Stimulated activated CD8-positive, alpha-beta memory T cell treated with anti-CD3 and anti-CD28 coated beads, Interleukin-15, amount 100 ng/mL, for 4 hours (primary cell): ENCODE data around the gene SLC9A4.

Experiments used
- DNase-seq, 2 donors: peaks; one replicate each; pipeline ENCODE4 v3.0.0-alpha.2; 2020; ENCODE audit warnings: low read depth in 2 of 2

Gene SLC9A4

GRCh38 chr2:102473020-102473419 lies at the start of gene SLC9A4:
Gene SLC9A4 (plus strand): TSS chr2:102473226. CDS start chr2:102473760, 534 bp downstream.
- peak in 1 of 2 donors; percentile 5 for DNase-seq

GRCh38 chr2:102423368-102423767 lies 49.7 kb upstream of the SLC9A4 start:
- DNase-seq, result no peak

GRCh38 chr2:102424754-102425153 lies 48.3 kb upstream of the SLC9A4 start:
- DNase-seq, result no peak

- DNase-seq, result no peak
These were observed 47.4 kb upstream of the SLC9A4 start for GRCh38 chr2:102425441-102426132.

- no peak for DNase-seq
These were observed 45.8 kb upstream of the SLC9A4 start for GRCh38 chr2:102427249-102427648.

GRCh38 chr2:102428573-102428972 lies 44.5 kb upstream of the SLC9A4 start:
- no peak for DNase-seq

GRCh38 chr2:102432386-102432785 lies 40.6 kb upstream of the SLC9A4 start:
- no peak for DNase-seq

- no peak for DNase-seq
These were observed 38.9 kb upstream of the SLC9A4 start for GRCh38 chr2:102433973-102434654.

- DNase-seq, result no peak
These were observed 38.2 kb upstream of the SLC9A4 start for GRCh38 chr2:102434655-102435381.

GRCh38 chr2:102435741-102436140 lies 37.3 kb upstream of the SLC9A4 start:
- no peak for DNase-seq

GRCh38 chr2:102436323-102436722 lies 36.7 kb upstream of the SLC9A4 start:
- DNase-seq, result no peak

GRCh38 chr2:102437122-102437521 lies 35.9 kb upstream of the SLC9A4 start:
- DNase-seq, result no peak

- DNase-seq, result no peak
These were observed 34.9 kb upstream of the SLC9A4 start for GRCh38 chr2:102438111-102438510.

GRCh38 chr2:102438578-102438977 lies 34.4 kb upstream of the SLC9A4 start:
- DNase-seq, result no peak

- DNase-seq, result no peak
These were observed 33.8 kb upstream of the SLC9A4 start for GRCh38 chr2:102439065-102439695.

- no peak for DNase-seq
These were observed 29.8 kb upstream of the SLC9A4 start for GRCh38 chr2:102442967-102443828.

GRCh38 chr2:102444233-102444632 lies 28.8 kb upstream of the SLC9A4 start:
- no peak for DNase-seq

GRCh38 chr2:102446936-102447335 lies 26.1 kb upstream of the SLC9A4 start:
- no peak for DNase-seq

- DNase-seq, result peak; percentile 19 to 27
These were observed 23.6 kb upstream of the SLC9A4 start for GRCh38 chr2:102449370-102449974.

- no peak for DNase-seq
These were observed 21.1 kb upstream of the SLC9A4 start for GRCh38 chr2:102451968-102452367.

GRCh38 chr2:102453501-102453900 lies 19.5 kb upstream of the SLC9A4 start:
- no peak for DNase-seq
